ENCODE results near the gene KCTD14. TPM values are rescaled to one million over a fixed set of nuclear protein-coding genes. Genes with fewer than 3 reads are reported as not detected.
A peak's percentile ranks its signal among the peaks of the same experiment; 100 is the strongest.

KCTD14 gene
- total RNA-seq, 1 donor: 4.3 TPM

GRCh38 chr11:78011301-78011700 is 11.8 kb downstream of the KCTD14 start:
- DNase-seq (ENCODE audit: low read depth): no peak
- no peak overlapping the region for H3K4me3 ChIP-seq (ENCODE audit: low read depth, low read length)
- TF ChIP-seq, protein P1, sequence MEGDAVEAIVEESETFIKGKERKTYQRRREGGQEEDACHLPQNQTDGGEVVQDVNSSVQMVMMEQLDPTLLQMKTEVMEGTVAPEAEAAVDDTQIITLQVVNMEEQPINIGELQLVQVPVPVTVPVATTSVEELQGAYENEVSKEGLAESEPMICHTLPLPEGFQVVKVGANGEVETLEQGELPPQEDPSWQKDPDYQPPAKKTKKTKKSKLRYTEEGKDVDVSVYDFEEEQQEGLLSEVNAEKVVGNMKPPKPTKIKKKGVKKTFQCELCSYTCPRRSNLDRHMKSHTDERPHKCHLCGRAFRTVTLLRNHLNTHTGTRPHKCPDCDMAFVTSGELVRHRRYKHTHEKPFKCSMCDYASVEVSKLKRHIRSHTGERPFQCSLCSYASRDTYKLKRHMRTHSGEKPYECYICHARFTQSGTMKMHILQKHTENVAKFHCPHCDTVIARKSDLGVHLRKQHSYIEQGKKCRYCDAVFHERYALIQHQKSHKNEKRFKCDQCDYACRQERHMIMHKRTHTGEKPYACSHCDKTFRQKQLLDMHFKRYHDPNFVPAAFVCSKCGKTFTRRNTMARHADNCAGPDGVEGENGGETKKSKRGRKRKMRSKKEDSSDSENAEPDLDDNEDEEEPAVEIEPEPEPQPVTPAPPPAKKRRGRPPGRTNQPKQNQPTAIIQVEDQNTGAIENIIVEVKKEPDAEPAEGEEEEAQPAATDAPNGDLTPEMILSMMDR (IDR thresholded peaks at IDR 0.05; ENCODE audit: insufficient read depth, low read depth, low read length): no peak

DNA sequence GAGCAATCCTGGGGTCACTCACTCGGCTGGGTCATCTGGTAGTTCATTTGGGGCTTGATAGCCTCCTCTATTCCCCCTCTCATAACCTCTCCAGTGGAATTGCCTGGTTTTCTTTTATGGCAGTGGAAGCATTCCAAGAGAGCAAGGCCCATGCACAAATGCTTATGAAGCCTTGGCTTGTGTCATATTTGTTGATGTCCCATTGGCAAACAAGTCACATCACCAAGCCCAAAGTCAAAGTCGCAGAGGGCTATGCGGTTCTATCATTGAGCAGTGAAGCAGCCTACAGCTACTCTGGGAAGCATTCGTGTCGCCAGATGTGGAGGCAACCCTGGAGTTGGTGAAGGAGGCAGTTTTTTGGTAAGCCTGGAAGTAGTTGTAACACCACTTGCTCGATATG is 12.3 kb downstream of the KCTD14 start:
- TF ChIP-seq, protein P1 (IDR thresholded peaks at IDR 0.05; ENCODE audit: insufficient read depth, low read depth, low read length): no peak
- DNase-seq (ENCODE audit: low read depth): no peak
- H3K4me3 ChIP-seq (ENCODE audit: low read depth, low read length): no peak overlapping the region

- no peak for DNase-seq (ENCODE audit: low read depth)
- no peak overlapping the region for H3K4me3 ChIP-seq (ENCODE audit: low read depth, low read length)
- TF ChIP-seq, protein P1 (IDR thresholded peaks at IDR 0.05; ENCODE audit: insufficient read depth, low read depth, low read length): no peak
Observed at GRCh38 chr11:78010304-78010703, 12.8 kb downstream of the KCTD14 start.

GRCh38 chr11:78009062-78009461 is 14.0 kb downstream of the KCTD14 start:
- TF ChIP-seq, protein P1 (IDR thresholded peaks at IDR 0.05; ENCODE audit: insufficient read depth, low read depth, low read length): no peak
- no peak for DNase-seq (ENCODE audit: low read depth)
- no peak overlapping the region for H3K4me3 ChIP-seq (ENCODE audit: low read depth, low read length)

GRCh38 chr11:78000193-78000592 is 22.9 kb downstream of the KCTD14 start:
- H3K4me3 ChIP-seq (ENCODE audit: low read depth, low read length): no peak overlapping the region
- TF ChIP-seq, protein P1 (IDR thresholded peaks at IDR 0.05; ENCODE audit: insufficient read depth, low read depth, low read length): peak; percentile 79
- DNase-seq (ENCODE audit: low read depth): peak; percentile 79

- TF ChIP-seq, protein P1 (IDR thresholded peaks at IDR 0.05; ENCODE audit: insufficient read depth, low read depth, low read length): no peak
- no peak overlapping the region for H3K4me3 ChIP-seq (ENCODE audit: low read depth, low read length)
- no peak for DNase-seq (ENCODE audit: low read depth)
Observed at GRCh38 chr11:77999446-78000030, 23.5 kb downstream of the KCTD14 start.

Measured in fibroblast of villous mesenchyme (primary cell).